ENCODE results near the gene SGPP2.

DNA sequence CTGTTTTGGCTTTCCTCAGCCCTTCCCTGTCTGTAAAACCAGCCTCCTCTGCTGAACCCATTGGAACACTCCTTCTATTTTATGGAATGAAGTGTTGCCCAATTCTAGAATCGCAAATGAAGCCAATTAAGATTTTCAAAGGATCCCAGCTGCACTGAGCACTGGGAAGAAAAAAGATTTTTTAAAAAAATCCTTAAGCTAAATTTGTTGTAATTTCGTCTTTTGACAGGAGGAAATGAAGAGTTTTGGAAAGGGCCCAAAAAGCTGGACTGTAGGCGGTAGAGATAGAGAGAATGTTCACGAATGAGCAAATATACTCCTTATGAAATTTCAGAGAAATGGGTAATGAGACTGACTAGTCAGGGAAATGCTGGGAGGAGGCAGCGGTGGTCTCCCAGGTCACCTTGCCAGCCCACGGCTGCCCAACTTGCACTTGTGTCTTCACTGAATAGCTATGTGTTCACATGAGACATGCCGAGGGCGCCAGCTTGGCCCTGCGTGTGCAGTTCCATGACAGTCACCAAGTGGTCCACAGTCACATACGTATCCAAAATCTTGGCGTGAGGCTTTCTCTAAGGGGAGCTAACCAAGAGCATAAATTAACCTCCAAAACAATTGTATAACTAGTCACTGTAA is 69.9 kb downstream of the SGPP2 start:
- TF ChIP-seq CTCF (conservative IDR thresholded peaks at IDR 0.05; ENCODE audit: low read depth in 2 of 2) (no peak), POLR2AphosphoS5 (IDR thresholded peaks at IDR 0.05; ENCODE audit: low read depth) (no peak), EZH2 (IDR thresholded peaks at IDR 0.05; ENCODE audit: low read depth, unreplicated experiment) (no peak), JUNB (IDR thresholded peaks at IDR 0.05; ENCODE audit: unreplicated experiment) (no peak)
- TF ChIP-seq, protein P1, sequence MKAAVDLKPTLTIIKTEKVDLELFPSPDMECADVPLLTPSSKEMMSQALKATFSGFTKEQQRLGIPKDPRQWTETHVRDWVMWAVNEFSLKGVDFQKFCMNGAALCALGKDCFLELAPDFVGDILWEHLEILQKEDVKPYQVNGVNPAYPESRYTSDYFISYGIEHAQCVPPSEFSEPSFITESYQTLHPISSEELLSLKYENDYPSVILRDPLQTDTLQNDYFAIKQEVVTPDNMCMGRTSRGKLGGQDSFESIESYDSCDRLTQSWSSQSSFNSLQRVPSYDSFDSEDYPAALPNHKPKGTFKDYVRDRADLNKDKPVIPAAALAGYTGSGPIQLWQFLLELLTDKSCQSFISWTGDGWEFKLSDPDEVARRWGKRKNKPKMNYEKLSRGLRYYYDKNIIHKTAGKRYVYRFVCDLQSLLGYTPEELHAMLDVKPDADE (IDR thresholded peaks at IDR 0.05), result no peak
- TF ChIP-seq, protein P2, sequence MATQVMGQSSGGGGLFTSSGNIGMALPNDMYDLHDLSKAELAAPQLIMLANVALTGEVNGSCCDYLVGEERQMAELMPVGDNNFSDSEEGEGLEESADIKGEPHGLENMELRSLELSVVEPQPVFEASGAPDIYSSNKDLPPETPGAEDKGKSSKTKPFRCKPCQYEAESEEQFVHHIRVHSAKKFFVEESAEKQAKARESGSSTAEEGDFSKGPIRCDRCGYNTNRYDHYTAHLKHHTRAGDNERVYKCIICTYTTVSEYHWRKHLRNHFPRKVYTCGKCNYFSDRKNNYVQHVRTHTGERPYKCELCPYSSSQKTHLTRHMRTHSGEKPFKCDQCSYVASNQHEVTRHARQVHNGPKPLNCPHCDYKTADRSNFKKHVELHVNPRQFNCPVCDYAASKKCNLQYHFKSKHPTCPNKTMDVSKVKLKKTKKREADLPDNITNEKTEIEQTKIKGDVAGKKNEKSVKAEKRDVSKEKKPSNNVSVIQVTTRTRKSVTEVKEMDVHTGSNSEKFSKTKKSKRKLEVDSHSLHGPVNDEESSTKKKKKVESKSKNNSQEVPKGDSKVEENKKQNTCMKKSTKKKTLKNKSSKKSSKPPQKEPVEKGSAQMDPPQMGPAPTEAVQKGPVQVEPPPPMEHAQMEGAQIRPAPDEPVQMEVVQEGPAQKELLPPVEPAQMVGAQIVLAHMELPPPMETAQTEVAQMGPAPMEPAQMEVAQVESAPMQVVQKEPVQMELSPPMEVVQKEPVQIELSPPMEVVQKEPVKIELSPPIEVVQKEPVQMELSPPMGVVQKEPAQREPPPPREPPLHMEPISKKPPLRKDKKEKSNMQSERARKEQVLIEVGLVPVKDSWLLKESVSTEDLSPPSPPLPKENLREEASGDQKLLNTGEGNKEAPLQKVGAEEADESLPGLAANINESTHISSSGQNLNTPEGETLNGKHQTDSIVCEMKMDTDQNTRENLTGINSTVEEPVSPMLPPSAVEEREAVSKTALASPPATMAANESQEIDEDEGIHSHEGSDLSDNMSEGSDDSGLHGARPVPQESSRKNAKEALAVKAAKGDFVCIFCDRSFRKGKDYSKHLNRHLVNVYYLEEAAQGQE (IDR thresholded peaks at IDR 0.05; ENCODE audit: unreplicated experiment), result no peak
